Tibial nerve (tissue), 4 donors: ENCODE results near the gene TDRD3.

ENCODE experiments used
- EP300 ChIP-seq, 2 donors: sonication (generic); formaldehyde crosslinking; IDR thresholded peaks; one replicate each; pipeline ENCODE4 v1.6.1; 2017; ENCODE audit warnings: antibody characterized with exemption in 2 of 2, mild to moderate bottlenecking in 1 of 2
- POLR2A ChIP-seq, 2 donors: fragments of 450-650 bp; IDR thresholded peaks; one replicate each; pipeline ENCODE4 v1.6.1; 2017; ENCODE audit warnings: antibody characterized with exemption in 2 of 2, mild to moderate bottlenecking in 2 of 2, moderate library complexity in 2 of 2
- TF ChIP-seq, protein P1 (sequence below), 5 experiments: fragments of 200-600 bp in 3 of 5; fragments of 450-650 bp in 2 of 5; sonication (generic) in 3 of 5; IDR thresholded peaks; one replicate each; pipeline ENCODE4 v1.5.1; 2016 to 2019; ENCODE audit warnings: antibody characterized with exemption in 5 of 5, mild to moderate bottlenecking in 3 of 5, moderate library complexity in 2 of 5

- TF ChIP-seq, protein P1, sequence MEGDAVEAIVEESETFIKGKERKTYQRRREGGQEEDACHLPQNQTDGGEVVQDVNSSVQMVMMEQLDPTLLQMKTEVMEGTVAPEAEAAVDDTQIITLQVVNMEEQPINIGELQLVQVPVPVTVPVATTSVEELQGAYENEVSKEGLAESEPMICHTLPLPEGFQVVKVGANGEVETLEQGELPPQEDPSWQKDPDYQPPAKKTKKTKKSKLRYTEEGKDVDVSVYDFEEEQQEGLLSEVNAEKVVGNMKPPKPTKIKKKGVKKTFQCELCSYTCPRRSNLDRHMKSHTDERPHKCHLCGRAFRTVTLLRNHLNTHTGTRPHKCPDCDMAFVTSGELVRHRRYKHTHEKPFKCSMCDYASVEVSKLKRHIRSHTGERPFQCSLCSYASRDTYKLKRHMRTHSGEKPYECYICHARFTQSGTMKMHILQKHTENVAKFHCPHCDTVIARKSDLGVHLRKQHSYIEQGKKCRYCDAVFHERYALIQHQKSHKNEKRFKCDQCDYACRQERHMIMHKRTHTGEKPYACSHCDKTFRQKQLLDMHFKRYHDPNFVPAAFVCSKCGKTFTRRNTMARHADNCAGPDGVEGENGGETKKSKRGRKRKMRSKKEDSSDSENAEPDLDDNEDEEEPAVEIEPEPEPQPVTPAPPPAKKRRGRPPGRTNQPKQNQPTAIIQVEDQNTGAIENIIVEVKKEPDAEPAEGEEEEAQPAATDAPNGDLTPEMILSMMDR (IDR thresholded peaks at IDR 0.05): no peak
- no peak for TF ChIP-seq POLR2A (IDR thresholded peaks at IDR 0.05)
- TF ChIP-seq EP300 (IDR thresholded peaks at IDR 0.05): no peak
Observed at GRCh38 chr13:60411464-60411863, 14.4 kb downstream of the TDRD3 start.
